EH (cell line): ENCODE data around the gene GPR180.
A peak's percentile ranks its signal among the peaks of the same experiment; 100 is the strongest.

Experiments used
- DNase-seq: peaks from one replicate; pipeline ENCODE4 v3.0.0-alpha.2; 2015; ENCODE audit warnings: low read depth

The GPR180 gene

GRCh38 chr13:94656176-94656575, 54.5 kb downstream of the GPR180 start:
- peak; percentile 43 for DNase-seq

DNA sequence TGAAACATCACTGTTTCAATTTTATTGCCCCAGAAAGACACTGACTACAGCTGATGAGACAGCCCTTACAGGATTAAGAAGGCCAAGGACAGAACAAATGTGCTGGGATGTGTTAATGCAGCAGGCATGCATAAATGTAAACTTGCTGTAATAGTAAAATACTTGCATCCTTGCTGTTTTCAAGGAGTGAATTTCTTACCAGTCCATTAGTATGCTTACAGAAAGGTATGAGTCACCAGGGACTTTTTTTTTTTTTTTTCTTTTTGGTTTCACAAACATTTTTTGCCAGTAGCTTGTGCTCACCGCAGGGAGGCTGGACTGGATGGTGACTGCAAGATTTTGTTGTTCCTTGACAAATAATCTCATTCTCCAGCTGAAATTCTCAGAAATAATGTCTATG, 55.1 kb downstream of the GPR180 start:
- DNase-seq, result peak; percentile 98

DNA sequence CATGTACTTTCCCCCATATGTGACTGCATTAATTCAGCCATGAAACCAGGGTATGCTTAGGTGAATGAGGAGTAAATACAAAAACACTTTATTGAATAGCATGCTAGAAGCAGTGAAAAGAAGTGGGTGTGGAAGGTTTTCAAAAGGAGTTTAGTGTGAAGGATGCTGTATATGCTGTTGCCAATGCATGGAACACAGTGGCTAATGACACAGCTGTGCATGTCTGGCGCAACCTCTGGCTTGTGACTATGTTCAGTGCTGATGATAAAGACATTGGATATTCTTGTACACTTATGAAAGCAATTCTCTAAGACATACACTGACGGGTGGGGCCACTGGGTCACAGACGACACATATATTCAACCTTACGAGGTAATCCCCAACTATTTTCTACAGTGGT, 55.5 kb downstream of the GPR180 start:
- DNase-seq, result no peak

- no peak for DNase-seq
These were observed 57.4 kb downstream of the GPR180 start for GRCh38 chr13:94658926-94659597.

DNA sequence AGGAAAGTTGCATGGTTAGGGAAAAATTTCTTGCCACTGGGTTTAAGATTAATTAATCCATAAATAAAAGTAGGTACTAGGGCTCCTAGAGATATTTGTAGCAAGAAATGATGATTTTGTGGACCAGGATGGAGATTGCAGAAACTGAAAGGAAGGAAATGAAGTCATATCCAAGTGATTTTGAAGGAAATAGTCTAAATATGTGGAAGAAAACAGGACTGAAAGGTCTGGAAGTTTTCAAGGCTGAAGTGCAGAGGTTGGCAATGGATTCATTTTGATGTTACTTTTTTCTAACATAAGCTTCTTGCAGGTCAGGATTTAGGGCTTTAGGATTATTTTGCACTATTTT, 57.9 kb downstream of the GPR180 start:
- DNase-seq, result no peak

GRCh38 chr13:94660695-94661326, 59.2 kb downstream of the GPR180 start:
- DNase-seq, result peak; percentile 39

DNA sequence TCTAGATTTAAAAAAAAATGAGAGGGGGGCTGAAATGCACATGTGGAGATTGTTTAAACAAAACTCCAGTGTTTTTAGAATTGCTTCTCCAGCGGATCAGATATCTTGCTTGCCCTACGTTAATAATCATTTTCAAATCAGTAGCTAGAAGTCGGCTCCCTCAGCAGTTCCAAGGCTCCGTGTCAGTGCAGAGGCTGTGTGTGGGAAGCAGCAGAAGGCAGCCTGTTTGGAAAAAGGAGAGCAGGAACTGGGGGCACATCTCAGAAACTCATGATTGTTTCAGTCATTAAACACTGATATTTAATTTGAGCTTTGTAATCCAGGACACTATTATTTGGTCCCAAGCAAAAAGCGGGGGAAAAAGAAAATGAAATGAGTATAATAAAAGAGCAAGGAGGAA, 59.7 kb downstream of the GPR180 start:
- DNase-seq, result no peak

- DNase-seq, result peak; percentile 3
These were observed 60.8 kb downstream of the GPR180 start for GRCh38 chr13:94662274-94662945.

DNA sequence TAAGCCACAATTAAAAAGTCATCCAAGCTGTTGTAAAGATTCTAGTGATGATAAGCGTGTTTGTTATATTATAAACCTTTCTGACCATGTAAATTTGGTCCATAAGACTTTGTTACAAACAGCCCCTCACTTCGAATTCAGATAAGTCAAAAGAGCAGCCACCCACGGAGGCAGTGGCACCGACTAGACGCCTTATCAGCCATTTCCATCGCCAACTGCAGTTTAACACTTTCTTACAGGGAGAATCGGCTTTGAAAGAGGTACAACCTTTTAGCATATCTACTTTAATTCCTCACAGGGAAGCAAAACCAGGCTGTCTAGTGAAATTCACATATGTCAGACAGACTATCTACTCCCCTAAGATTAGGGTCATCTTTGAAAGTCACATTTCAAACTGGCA, 63.2 kb downstream of the GPR180 start:
- DNase-seq, result no peak

- DNase-seq, result no peak
These were observed 64.4 kb downstream of the GPR180 start for GRCh38 chr13:94666065-94666464.

DNA sequence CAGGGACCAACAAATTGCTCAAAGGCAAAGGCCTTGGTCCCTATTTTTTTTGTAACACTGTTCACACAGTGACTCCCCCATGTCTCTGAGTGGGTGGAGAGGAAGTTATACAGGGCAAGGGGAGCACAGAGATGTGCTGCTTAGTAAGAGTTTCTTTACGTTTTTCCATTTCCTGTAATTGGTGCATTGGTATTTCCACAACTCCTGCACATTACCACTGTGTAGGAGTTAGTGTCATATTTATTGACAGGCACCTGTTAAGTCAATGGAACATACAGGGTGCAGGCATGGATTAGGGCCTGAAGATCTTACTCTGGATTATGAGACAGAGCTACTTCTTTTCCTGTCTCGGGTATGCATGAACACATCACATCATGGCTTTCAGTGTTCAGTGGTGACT, 65.5 kb downstream of the GPR180 start:
- DNase-seq, result no peak

DNA sequence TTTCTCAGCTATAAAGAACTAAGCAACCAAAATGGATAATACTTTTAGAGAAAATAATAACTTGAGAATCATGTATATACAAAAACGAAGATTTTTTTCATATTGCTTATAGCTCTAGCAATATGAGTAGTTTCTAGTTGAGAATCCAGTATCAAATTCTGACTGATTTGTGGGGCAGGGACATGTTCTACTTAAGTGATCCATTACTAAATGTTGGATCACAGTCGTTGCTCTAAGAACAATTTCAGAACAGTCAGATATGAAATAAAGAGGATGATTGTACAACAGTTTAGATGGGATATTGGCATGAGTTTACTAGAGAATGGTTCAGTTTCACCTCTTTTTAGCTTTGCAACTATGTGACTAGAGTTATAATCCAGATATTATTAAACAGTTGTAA, 70.7 kb downstream of the GPR180 start:
- DNase-seq, result no peak

DNA sequence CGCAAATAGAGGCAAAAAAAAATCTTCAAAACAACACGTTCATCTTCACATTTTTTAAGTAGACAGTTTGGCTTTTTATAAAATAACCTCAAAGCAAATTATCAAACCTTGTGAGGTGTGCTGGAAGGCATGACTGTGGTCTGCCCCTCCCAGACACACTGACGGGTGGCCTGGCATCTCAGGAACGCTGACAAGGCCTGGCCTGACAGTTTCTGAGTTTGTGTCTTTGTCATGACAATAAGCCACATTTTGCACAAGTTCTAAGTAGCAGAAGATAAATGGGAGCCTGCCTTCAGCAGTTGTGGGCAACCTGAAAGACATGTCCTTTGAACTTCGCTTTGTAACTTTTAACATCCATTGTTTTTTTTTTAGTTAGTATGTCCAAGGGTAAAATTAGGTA, 72.2 kb downstream of the GPR180 start:
- no peak for DNase-seq

DNA sequence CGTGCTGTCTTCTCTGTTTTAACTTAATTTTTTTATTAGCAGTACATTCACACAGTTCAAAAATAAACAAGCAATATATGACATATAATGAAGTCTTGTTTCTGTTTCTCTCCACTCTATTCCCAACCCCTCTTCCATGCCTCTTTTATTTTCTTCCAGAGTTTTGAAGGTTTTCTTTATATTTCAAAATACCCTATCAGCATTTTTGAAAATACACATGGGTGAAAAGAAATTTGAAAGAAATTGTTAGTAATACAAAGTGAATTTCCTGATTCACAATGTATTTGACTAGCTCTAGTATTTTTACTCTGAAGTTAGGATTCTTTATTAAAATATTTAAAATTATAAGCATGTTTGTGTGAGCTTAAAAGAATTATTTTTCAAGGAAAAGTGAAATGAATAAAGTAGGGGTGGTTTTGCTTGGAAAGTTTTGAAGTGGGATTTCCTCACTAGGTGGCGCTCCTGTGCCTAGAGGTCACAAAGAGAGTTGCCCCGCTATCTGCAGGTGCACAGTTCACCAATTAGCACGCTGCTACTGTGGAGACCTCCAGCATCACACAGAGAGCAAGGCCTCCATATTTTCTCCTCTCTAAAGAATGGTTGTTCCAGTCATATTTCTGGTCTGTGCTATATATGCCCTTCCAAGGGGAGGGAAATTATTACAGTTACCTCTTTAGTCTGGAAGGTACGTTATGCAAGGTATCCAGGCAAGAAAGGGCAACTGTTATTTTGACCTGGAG, 73.1 kb downstream of the GPR180 start:
- peak; percentile 43 for DNase-seq

- DNase-seq, result no peak
These were observed 76.1 kb downstream of the GPR180 start for GRCh38 chr13:94677799-94678198.

DNA sequence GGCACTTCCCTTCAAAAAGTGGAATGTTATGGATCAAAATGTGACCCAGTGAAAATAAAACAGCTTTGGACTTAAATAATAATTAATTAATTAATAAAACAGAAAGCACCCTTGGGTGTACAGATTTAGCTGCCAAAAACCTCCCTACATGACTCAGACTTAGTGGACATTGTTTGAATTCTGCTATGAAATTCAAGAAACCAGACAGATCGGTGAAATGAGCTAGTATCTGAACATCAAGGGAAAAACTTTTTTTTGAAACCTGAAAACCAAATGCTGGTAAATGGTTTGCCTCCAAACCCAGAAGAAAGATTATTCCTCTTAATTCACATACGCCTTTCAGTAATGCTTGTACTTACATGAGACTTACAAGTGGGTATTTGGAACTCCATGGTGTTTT, 77.2 kb downstream of the GPR180 start:
- no peak for DNase-seq

DNA sequence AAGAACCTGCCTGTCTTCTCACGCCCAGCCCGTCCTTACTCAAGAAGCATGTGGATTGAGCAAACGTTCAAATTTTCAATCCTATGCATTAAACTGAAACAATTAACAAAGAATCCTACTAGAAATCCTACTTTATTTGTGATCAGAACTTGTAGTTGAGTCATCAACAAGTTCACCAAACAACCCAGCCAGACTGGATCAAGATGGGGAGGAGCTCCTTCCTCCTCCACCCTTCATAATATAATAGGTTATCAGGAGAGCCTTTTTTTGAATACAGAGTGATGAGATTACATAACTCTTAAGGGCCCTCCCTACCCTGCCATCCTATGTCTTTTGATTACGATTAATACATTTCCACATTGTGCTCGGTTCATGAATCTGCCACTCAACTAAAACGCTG, 78.0 kb downstream of the GPR180 start:
- DNase-seq, result no peak

DNA sequence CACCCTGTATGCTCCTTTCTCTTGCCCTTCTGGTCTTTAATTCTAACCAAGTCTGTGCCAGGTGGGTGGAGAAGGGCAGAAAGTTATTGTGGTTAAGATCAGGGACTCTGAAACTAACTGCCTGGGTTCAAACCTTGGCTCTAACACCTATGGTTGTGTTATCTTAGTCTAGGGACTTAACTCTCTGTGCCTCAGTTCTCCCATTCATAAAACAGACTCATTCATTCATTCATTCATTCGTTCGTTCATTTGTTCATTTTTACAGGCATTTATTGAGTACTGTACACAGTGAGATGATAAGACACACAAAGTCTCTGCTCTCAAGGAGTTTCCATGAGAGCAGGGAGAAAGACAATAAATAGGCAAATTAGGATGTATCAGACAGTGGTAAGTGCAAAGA, 80.6 kb downstream of the GPR180 start:
- DNase-seq, result no peak

GRCh38 chr13:94683409-94683808, 81.8 kb downstream of the GPR180 start:
- DNase-seq, result no peak
